BJ (cell line): ENCODE results near the gene HSPG2. TPM values are rescaled to one million over a fixed set of nuclear protein-coding genes. Genes with fewer than 3 reads are reported as not detected.
"Not testable (repeated sequence)": the region's sequence is repeated elsewhere in the genome, so short reads cannot be mapped to it uniquely, and the experiment has no call there.

Experiments
- CTCF ChIA-PET: fragments of 350-600 bp; formaldehyde crosslinking; extraction: SDS; loops from one replicate; lab custom pipeline; 2021; ENCODE audit warnings: antibody characterized with exemption, inconsistent platforms; lab: Yijun Ruan, JAX
- POLR2A ChIA-PET: fragments of 300-600 bp; sonication (Branson Sonifier 250); formaldehyde crosslinking; extraction: SDS; loops from one replicate; lab custom pipeline; 2021; ENCODE audit warnings: antibody characterized with exemption; lab: Charles Lee
- DNase-seq: peaks from one replicate; pipeline ENCODE4 v3.0.0-alpha.2; 2011; ENCODE audit warnings: low read depth
- H3K27me3 ChIP-seq: 2 replicates; pipeline ENCODE4 v1.6.0; 2011; ENCODE audit warnings: low read length; ENCODE audit not compliant: control insufficient read depth, insufficient read depth
- H3K36me3 ChIP-seq: 2 replicates; pipeline ENCODE4 v1.5.1; 2011; ENCODE audit warnings: low read length; ENCODE audit not compliant: control insufficient read depth, insufficient read depth
- H3K4me3 ChIP-seq: 2 replicates; pipeline ENCODE4 v1.5.1; 2011; ENCODE audit warnings: low read depth, mild to moderate bottlenecking, control low read depth, low read length
- polyA plus RNA-seq: library from polyadenylated mRNA; depleted of rRNA; stranded (reverse); fragments of >200 nt; gene quantifications from 2 replicates; pipeline ENCODE4 v1.2.3, GENCODE V29; 2011
- TF ChIP-seq, protein P1 (sequence below): IDR thresholded peaks from 2 replicates; pipeline ENCODE4 v1.5.1; 2011; ENCODE audit warnings: low read depth, mild to moderate bottlenecking, control low read depth, inconsistent platforms, low read length, moderate library complexity; ENCODE audit not compliant: insufficient read depth

The HSPG2 gene
- polyA plus RNA-seq, 1 experiment = 45.1 TPM

DNA sequence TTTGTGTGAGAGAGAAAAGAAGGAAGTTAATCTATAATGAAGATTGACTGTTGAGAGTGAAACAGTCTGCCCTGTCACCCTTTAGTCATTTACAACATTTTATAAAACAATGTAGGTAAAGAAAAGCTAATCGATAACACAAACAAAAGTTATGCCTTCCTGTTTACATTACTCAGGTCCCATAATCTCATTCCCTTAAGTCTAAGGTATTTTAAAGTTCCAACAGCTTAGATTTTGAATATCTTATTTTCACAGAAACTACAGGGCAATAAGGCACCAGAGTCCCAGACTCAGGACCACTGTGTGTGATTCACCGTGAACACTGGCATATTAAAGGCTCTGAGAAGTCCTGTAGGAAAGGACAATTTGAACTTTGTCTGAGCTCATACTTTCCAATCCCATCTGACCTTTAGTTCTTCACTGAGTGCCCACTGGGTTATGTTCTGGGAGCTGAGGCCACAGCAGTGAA is 35.9 kb upstream of the HSPG2 start:
- POLR2A ChIA-PET = interaction anchor here (0.6 kb wide), 1 partner anchor 458 kb away, joined by 3 read pairs; no protein-coding TSS in a partner anchor
- H3K4me3 ChIP-seq, CTCF ChIA-PET, DNase-seq, H3K27me3 ChIP-seq, H3K36me3 ChIP-seq: not testable (repeated sequence)

- DNase-seq, CTCF ChIA-PET, H3K4me3 ChIP-seq, POLR2A ChIA-PET, H3K36me3 ChIP-seq, H3K27me3 ChIP-seq: not testable (repeated sequence)
These were observed 33.4 kb upstream of the HSPG2 start for GRCh38 chr1:21970523-21970922.

GRCh38 chr1:21969066-21969465 is 32.0 kb upstream of the HSPG2 start:
- H3K36me3 ChIP-seq, CTCF ChIA-PET, H3K4me3 ChIP-seq, H3K27me3 ChIP-seq, POLR2A ChIA-PET, DNase-seq: not testable (repeated sequence)

DNA sequence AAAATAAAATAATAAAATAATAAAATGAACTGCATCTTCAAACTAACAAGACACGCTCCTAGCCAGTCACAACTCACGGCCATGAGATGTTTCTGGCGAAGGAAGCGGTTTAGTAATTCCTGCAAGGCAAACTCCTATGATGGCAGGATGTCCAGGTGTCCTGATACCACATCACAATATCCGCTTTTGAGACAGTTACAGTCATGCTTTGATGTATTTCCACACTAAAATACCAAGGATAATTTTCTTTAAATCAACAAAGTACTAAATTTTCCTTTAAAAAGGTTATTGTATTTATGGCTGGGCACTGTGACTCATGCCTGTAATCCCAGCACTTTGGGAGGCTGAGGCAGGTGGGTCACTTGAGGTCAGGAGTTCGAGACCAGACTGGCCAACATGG is 30.1 kb upstream of the HSPG2 start:
- H3K4me3 ChIP-seq, CTCF ChIA-PET, DNase-seq, H3K27me3 ChIP-seq, H3K36me3 ChIP-seq: not testable (repeated sequence)
- POLR2A ChIA-PET = interaction anchor here (0.7 kb wide), 1 partner anchor 47 kb away, joined by 4 read pairs; no protein-coding TSS in a partner anchor

DNA sequence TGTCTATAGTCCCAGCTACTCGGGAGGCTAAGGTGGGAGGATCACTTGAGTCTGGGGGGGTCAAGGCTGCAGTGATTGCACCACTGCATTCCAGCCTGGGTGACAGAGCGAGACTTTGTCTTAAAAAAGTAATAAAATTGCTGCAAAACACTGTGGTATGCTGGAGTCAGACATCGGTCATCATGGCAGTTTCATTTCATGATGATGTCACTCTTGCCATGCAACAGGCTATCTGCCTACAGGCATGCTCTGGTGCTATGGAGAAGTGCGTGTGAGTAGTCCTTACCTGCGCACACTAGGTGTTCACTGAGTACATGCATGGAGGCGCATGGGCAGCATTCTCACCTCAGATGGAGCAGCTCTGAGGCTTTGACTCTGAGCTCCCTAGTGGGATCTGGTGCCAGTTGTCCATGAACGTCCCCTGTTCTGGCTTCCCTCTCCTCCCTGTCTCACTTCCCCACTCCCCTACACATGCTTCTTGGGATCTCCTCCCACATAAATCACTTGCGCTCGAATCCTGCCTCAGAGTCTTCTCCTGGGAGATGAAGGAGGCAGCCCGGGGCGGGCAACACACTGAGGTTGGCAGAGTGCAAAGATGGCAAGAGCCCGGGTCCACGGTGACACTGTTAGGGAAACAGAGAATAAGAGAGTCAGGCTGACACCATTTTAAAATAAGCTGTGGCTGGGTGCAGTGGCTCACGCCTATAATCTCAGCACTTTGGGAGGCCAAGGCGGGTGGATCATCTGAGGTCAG is 29.3 kb upstream of the HSPG2 start:
- CTCF ChIA-PET = interaction anchor here (0.6 to 2.0 kb wide), 6 partner anchors 10 to 895 kb away, joined by 3 to 5 read pairs (median 3); no protein-coding TSS in a partner anchor
- Histone ChIP-seq H3K27me3 (no peaks in the 10 kb centered on the region), H3K36me3 (no peaks in the 10 kb centered on the region), H3K4me3 (no peak overlapping the region)
- peak; percentile 74 for DNase-seq
- TF ChIP-seq, protein P1, sequence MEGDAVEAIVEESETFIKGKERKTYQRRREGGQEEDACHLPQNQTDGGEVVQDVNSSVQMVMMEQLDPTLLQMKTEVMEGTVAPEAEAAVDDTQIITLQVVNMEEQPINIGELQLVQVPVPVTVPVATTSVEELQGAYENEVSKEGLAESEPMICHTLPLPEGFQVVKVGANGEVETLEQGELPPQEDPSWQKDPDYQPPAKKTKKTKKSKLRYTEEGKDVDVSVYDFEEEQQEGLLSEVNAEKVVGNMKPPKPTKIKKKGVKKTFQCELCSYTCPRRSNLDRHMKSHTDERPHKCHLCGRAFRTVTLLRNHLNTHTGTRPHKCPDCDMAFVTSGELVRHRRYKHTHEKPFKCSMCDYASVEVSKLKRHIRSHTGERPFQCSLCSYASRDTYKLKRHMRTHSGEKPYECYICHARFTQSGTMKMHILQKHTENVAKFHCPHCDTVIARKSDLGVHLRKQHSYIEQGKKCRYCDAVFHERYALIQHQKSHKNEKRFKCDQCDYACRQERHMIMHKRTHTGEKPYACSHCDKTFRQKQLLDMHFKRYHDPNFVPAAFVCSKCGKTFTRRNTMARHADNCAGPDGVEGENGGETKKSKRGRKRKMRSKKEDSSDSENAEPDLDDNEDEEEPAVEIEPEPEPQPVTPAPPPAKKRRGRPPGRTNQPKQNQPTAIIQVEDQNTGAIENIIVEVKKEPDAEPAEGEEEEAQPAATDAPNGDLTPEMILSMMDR = no peak
- POLR2A ChIA-PET = no interaction called here

DNA sequence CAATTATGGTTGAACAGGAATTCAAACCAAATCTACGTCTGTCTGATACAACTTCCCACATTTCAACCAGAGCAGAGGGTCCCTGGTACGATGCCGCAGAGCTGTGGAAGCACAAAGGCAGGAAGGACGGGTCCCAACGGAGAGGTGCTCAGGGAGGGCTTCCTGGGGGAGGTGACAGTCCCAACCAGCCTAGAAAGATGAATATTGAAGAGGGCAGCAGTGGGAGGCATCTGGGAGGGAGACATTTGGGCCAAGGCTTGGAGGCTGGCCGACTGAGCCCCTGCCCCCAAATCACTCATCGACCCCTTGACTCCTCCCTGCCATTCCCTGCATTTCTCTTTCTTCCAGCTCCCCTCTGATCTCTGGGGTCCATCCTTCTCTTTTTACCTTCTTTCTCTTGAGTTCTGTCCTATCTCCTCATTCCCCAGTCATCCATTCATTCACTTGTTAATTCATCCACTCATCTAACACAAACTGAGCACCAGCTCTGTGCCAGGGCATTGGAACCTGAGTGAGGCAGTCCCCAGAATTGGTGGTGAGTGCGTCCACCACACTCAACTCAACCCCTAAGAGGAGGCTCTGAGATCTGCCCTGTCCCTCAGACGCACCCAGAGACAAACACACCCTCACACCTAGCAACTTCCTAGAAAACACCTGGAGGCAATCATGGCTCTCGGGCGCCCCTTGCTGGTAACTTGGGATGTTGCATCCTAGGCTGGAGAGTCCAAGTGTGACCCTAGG is 26.5 kb upstream of the HSPG2 start:
- no peak for DNase-seq
- TF ChIP-seq, protein P1 = peak; percentile 87
- ChIA-PET POLR2A (no interaction called here), CTCF (interaction anchor here (0.6 to 1.7 kb wide), 21 partner anchors 12 to 263 kb away, joined by 3 to 7 read pairs (median 3); no protein-coding TSS in a partner anchor)
- Histone ChIP-seq H3K36me3 (no peaks in the 10 kb centered on the region), H3K27me3 (no peaks in the 10 kb centered on the region), H3K4me3 (no peak overlapping the region)

DNA sequence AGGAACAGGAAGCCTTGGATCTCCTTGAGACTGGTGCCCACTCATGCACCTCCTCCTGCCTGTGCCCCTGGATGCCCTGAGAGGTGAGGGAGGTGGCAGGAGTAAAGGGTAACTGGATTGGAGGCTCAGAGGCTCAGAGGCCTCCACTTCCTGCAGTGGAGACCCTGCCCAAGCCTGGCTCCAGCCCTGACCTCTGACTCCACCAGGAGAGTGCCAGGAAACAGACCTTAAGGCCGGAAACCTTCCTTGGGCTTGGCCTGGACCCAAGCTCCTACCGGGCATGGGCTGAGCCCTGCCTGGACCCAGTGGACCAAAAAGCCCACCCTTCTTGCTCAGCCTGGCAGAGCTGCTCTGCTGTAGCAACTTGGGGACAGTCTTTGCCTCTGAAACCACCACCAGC is 24.7 kb upstream of the HSPG2 start:
- H3K4me3 ChIP-seq = no peak overlapping the region
- H3K36me3 ChIP-seq = no peaks in the 10 kb centered on the region
- CTCF ChIA-PET = interaction anchor here (1.2 kb wide), 1 partner anchor 259 kb away, joined by 3 read pairs; no protein-coding TSS in a partner anchor
- DNase-seq = no peak
- POLR2A ChIA-PET = no interaction called here
- TF ChIP-seq, protein P1 = no peak
- H3K27me3 ChIP-seq = no peaks in the 10 kb centered on the region
